ENCODE data around the gene GREB1. TPM values are rescaled to one million over a fixed set of nuclear protein-coding genes. Genes with fewer than 3 reads are reported as not detected.

The GREB1 gene
- total RNA-seq, 1 experiment from 2014 or later, result 16.5 TPM

- peak overlapping the region; percentile 51 to 70; a peak in 3 of 5 replicates for H3K4me3 Mint-ChIP-seq
- WGBS (ENCODE audit: extremely low coverage, insufficient read length, low lambda C conversion rate), result no CpG with 5 or more reads among the region's 9 CpGs
- Histone ChIP-seq H3K27me3 (ENCODE audit: insufficient read depth, low read length) (no peaks in the 10 kb centered on the region), H4K8ac (replicated peaks; ENCODE audit: insufficient read length, low read depth, low read length) (no peak overlapping the region), H2BK20ac (ENCODE audit: low read depth, low read length, poor library complexity, severe bottlenecking) (no peak overlapping the region), H3K4me2 (ENCODE audit: insufficient read depth, insufficient read length, low read length) (peak overlapping the region; percentile 16), H2BK15ac (ENCODE audit: low read depth, low read length) (no peak overlapping the region), H3K9ac (ENCODE audit: extremely low read depth, insufficient read length, low read length) (no peak overlapping the region), H4K91ac (ENCODE audit: insufficient read length, low read depth, low read length) (no peak overlapping the region), H4K20me1 (ENCODE audit: control insufficient read depth, insufficient read depth, insufficient read length) (no peaks in the 10 kb centered on the region), H2BK12ac (ENCODE audit: insufficient read length, low read depth, low read length) (no peak overlapping the region), H2AFZ (ENCODE audit: low read length) (no peak overlapping the region), H3K23me2 (ENCODE audit: insufficient read length, low read depth, low read length, poor library complexity, severe bottlenecking) (no peaks in the 10 kb centered on the region), H3K27ac (ENCODE audit: insufficient read length, low read depth, low read length) (no peak overlapping the region), H3K23ac (ENCODE audit: insufficient read length, low read depth, low read length) (no peak overlapping the region), H3K14ac (ENCODE audit: insufficient read depth, low read length) (no peak overlapping the region), H2BK5ac (ENCODE audit: insufficient read length, low read length) (no peak overlapping the region), H3T11ph (ENCODE audit: low read length) (no peak overlapping the region), H3K4ac (ENCODE audit: low read depth, low read length) (no peak overlapping the region), H3K79me2 (ENCODE audit: insufficient read depth, low read length) (no peaks in the 10 kb centered on the region), H2AK5ac (ENCODE audit: insufficient read length, low read length) (no peak overlapping the region), H3K56ac (ENCODE audit: insufficient read length, low read depth, low read length) (no peak overlapping the region), H3K4me1 (ENCODE audit: insufficient read depth, low read length) (peaks cover 2% of the 10 kb centered on the region; the same call in 1 of the 2 replicates), H3K79me1 (ENCODE audit: insufficient read depth, low read depth, low read length, poor library complexity, severe bottlenecking) (no peaks in the 10 kb centered on the region), H2BK120ac (ENCODE audit: low read depth, low read length, poor library complexity, severe bottlenecking) (no peak overlapping the region), H4K5ac (ENCODE audit: insufficient read length, low read depth, low read length) (no peak overlapping the region), H3K9me3 (ENCODE audit: control insufficient read depth, low read depth, low read length) (no peaks in the 10 kb centered on the region), H3K18ac (ENCODE audit: insufficient read length, low read depth, low read length) (no peak overlapping the region)
- no peak overlapping the region for H3K27ac Mint-ChIP-seq
- TF ChIP-seq CTCF (conservative IDR thresholded peaks at IDR 0.05), result no peak
- no peaks in the 10 kb centered on the region for H3K9me3 Mint-ChIP-seq
- no peak for DNase-seq
- no peaks in the 10 kb centered on the region; a peak in 1 of 7 replicates for H3K36me3 Mint-ChIP-seq (ENCODE audit: insufficient read depth in 1 of 3, low read depth in 3 of 3)
- H3K4me1 Mint-ChIP-seq, result peaks cover 18% of the 10 kb centered on the region in 2 experiments
- H3K27me3 Mint-ChIP-seq (ENCODE audit: low read depth), result peaks cover 18% of the 10 kb centered on the region
Observed at GRCh38 chr2:11687736-11688135, 153.9 kb downstream of the GREB1 start.
